GM12878 (cell line): ENCODE results near the gene CNTNAP2. TPM values are rescaled to one million over a fixed set of nuclear protein-coding genes. Genes with fewer than 3 reads are reported as not detected.

Experiments used
- ASH2L ChIP-seq: fragments of 300-600, 200-600 bp; sonication (generic); IDR thresholded peaks from 2 replicates; pipeline ENCODE4 v1.6.1; 2017; ENCODE audit warnings: low read depth, mild to moderate bottlenecking, borderline replicate concordance
- EZH2 ChIP-seq: IDR thresholded peaks from 2 replicates; pipeline ENCODE4 v1.6.1; 2012; ENCODE audit warnings: low read depth, mild to moderate bottlenecking, control low read depth, inconsistent platforms, low read length, borderline replicate concordance; ENCODE audit not compliant: control insufficient read depth
- GATAD2B ChIP-seq: fragments of 450-650 bp; conservative IDR thresholded peaks from 2 replicates; pipeline ENCODE4 v1.6.1; 2017; ENCODE audit warnings: low read depth, mild to moderate bottlenecking, moderate library complexity
- IRF4 ChIP-seq: IDR thresholded peaks from 2 replicates; pipeline ENCODE4 v1.6.1; 2011; ENCODE audit warnings: low read depth, low read length
- MAX ChIP-seq: IDR thresholded peaks from 2 replicates; pipeline ENCODE4 v1.6.1; 2012; ENCODE audit warnings: low read depth, low read length, improper control_type of control experiment
- MEF2A ChIP-seq: IDR thresholded peaks from 2 replicates; pipeline ENCODE4 v1.6.1; 2011; ENCODE audit warnings: low read depth, mild to moderate bottlenecking, low read length, moderate library complexity; ENCODE audit not compliant: insufficient read depth
- MXI1 ChIP-seq: fragments of 150-350 bp; IDR thresholded peaks from 2 replicates; pipeline ENCODE4 v1.6.1; 2011; ENCODE audit warnings: low read depth, mild to moderate bottlenecking, inconsistent platforms, low read length, improper control_type of control experiment
- YBX1 ChIP-seq: fragments of 450-650 bp; IDR thresholded peaks from 2 replicates; pipeline ENCODE4 v1.6.1; 2016; ENCODE audit warnings: antibody characterized with exemption
- ZBTB11 ChIP-seq: fragments of 450-650 bp; formaldehyde crosslinking; IDR thresholded peaks from 2 replicates; pipeline ENCODE4 v1.5.0; 2022; ENCODE audit warnings: mild to moderate bottlenecking, missing genetic modification characterization
- ZNF687 ChIP-seq: fragments of 450-650 bp; IDR thresholded peaks from 2 replicates; pipeline ENCODE4 v1.6.1; 2017; ENCODE audit warnings: mild to moderate bottlenecking, moderate library complexity
- polyA plus RNA-seq, 11 experiments: library from polyadenylated mRNA; depleted of rRNA in 4 of 11; unstranded in 6 of 11; stranded (reverse) in 5 of 11; fragments of >200 nt; fragmentation: Nextera tagmentation in 4 of 11; fragmentation: Illumina TruSeq in 1 of 11; extraction: Ambion mirVana in 4 of 11; extraction: Trizol in 1 of 11; gene quantifications; 1 replicate in 1 of 11; 2 replicates in 10 of 11; pipeline versions ENCODE4 v1.2.1 to v1.2.3, GENCODE V29; 2011 to 2016; ENCODE audit warnings: inconsistent platforms in 2 of 11, missing spikeins in 2 of 11, low read depth in 1 of 11
- total RNA-seq, 4 experiments: library from RNA; depleted of rRNA in 3 of 4; stranded (reverse); fragments of >200 nt in 3 of 4; fragmentation: Illumina TruSeq in 1 of 4; extraction: Trizol in 1 of 4; gene quantifications; 2 replicates each; pipeline versions ENCODE4 v1.2.1 to v1.2.3, GENCODE V29; 2013 to 2021

CNTNAP2 gene
- total and polyA plus RNA-seq, 10 of the 15 experiments (the other 5 are each of a cell fraction or from before 2014, with no cell fraction given) = 0.03 to 0.08 (median 0.03) TPM; not detected in 7

- TF ChIP-seq ASH2L = no peak
- TF ChIP-seq ZBTB11 (CRISPR knock-in tag) = no peak
- TF ChIP-seq MAX = no peak
- TF ChIP-seq EZH2 = no peak
- TF ChIP-seq ZNF687 = no peak
- no peak for TF ChIP-seq MXI1
- no peak for TF ChIP-seq YBX1
- TF ChIP-seq GATAD2B = no peak
- peak; percentile 70; the same call in 1 of the 2 replicates for TF ChIP-seq MEF2A
- peak; percentile 86 for TF ChIP-seq IRF4
Observed at GRCh38 chr7:148253629-148254028, 2137.0 kb downstream of the CNTNAP2 start (continued).
